ENCODE measurements around the gene SNX24.

The SNX24 gene

DNA sequence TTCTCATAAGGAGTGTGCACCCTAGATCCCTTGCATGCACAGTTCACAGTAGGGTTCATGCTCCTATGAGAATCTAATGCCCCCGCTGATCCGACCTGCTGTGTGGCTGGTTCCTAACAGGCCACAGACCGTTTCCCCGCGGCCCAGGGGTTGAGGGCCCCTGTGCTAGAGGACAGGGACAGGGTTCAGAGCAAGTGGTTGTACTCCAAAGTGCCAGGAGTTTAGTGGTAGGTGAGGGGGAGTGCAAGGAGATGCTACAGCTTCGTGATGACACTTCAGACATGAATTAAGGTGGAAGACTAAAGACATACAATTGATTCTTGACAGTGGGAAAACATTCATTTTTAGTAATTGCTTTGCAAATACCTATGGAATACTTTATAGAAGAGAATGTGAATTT lies 40.5 kb downstream of the SNX24 start:
- WGBS (ENCODE audit: insufficient coverage, insufficient read length) = no CpG with 5 or more reads among the region's 6 CpGs
- no peak for DNase-seq (ENCODE audit: low read depth, low spot score)
- Histone ChIP-seq H3K36me3 (ENCODE audit: control insufficient read depth, insufficient read depth, low read length) (no peaks in the 10 kb centered on the region), H3K4me3 (ENCODE audit: low read length) (no peak overlapping the region), H3K9me3 (ENCODE audit: control insufficient read depth, insufficient read depth, low read length) (no peaks in the 10 kb centered on the region), H3K4me1 (ENCODE audit: control insufficient read depth, insufficient read depth, low read length) (peaks cover 2% of the 10 kb centered on the region), H3K27me3 (ENCODE audit: control insufficient read depth, insufficient read depth, low read length) (no peaks in the 10 kb centered on the region), H3K27ac (ENCODE audit: low read length) (no peak overlapping the region)

DNA sequence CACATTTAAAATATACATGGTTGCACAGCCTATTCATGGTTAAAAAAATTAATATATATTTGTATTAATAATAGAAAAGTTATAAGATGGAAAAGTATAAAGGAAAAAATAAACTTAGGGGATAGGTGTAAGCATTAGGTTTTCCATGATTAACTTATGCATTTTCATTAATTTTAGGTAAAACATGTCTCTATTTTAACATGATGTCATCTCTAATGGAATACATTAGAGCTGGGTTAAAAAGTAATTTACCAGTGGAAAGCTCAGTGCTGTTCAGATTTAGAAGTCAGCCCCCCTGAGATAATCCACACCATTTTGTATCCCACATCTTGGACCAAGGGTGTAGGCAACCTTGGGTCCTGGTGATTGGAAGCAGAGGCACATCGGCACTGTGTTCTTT lies 49.7 kb downstream of the SNX24 start:
- no peak overlapping the region for H3K27ac ChIP-seq (ENCODE audit: low read length)
- WGBS (ENCODE audit: insufficient coverage, insufficient read length) = no CpG with 5 or more reads among the region's 1 CpG
- DNase-seq (ENCODE audit: low read depth, low spot score) = no peak

DNA sequence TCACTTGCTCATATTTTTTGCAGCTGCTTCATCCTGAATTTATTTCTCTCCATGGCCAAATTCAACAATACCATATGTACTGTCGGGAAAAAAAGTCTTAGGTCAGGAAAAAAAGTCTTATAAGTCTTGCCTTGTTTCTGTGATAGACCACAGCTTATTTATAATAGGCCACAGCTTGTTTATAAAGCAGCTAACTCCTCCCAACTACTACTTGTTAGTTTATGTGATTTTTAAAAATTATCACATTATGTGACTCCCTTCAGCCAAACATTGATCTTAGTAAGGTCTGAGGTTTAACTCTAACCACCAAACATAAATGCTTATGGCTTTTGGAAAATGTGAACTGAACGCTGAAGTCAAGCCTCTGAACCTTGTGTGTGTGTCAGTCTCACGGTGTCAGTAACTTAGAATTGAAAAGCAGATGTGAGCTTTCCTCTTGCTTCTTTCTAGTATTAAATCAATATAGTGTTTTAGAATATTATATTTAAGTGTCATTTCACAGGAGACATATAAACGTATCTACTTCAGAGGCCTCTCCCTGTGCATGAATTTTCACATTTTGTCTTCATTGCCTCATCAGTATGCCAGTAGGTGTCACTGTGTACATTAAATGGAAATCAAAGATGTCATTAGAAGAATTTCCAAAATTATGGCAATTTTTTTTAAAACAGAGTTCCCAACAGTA lies 51.3 kb downstream of the SNX24 start:
- Histone ChIP-seq H3K4me3 (ENCODE audit: low read length) (no peak overlapping the region), H3K4me1 (ENCODE audit: control insufficient read depth, insufficient read depth, low read length) (no peaks in the 10 kb centered on the region), H3K36me3 (ENCODE audit: control insufficient read depth, insufficient read depth, low read length) (no peaks in the 10 kb centered on the region), H3K27ac (ENCODE audit: low read length) (no peak overlapping the region), H3K27me3 (ENCODE audit: control insufficient read depth, insufficient read depth, low read length) (no peaks in the 10 kb centered on the region), H3K9me3 (ENCODE audit: control insufficient read depth, insufficient read depth, low read length) (no peaks in the 10 kb centered on the region)
- no peak for DNase-seq (ENCODE audit: low read depth, low spot score)
- WGBS (ENCODE audit: insufficient coverage, insufficient read length) = no CpG with 5 or more reads among the region's 4 CpGs

More for the DNA sequence above, 49.7 kb downstream of the SNX24 start:
- Histone ChIP-seq H3K4me1 (ENCODE audit: control insufficient read depth, insufficient read depth, low read length) (no peaks in the 10 kb centered on the region), H3K36me3 (ENCODE audit: control insufficient read depth, insufficient read depth, low read length) (no peaks in the 10 kb centered on the region), H3K4me3 (ENCODE audit: low read length) (no peak overlapping the region), H3K9me3 (ENCODE audit: control insufficient read depth, insufficient read depth, low read length) (no peaks in the 10 kb centered on the region), H3K27me3 (ENCODE audit: control insufficient read depth, insufficient read depth, low read length) (no peaks in the 10 kb centered on the region)

- Histone ChIP-seq H3K27me3 (ENCODE audit: control insufficient read depth, insufficient read depth, low read length) (no peaks in the 10 kb centered on the region), H3K36me3 (ENCODE audit: control insufficient read depth, insufficient read depth, low read length) (no peaks in the 10 kb centered on the region), H3K9me3 (ENCODE audit: control insufficient read depth, insufficient read depth, low read length) (no peaks in the 10 kb centered on the region), H3K27ac (ENCODE audit: low read length) (no peak overlapping the region), H3K4me1 (ENCODE audit: control insufficient read depth, insufficient read depth, low read length) (no peaks in the 10 kb centered on the region), H3K4me3 (ENCODE audit: low read length) (no peak overlapping the region)
- DNase-seq (ENCODE audit: low read depth, low spot score) = no peak
These were observed 51.8 kb downstream of the SNX24 start for GRCh38 chr5:122897283-122897602.

- no CpG with 5 or more reads among the region's 2 CpGs for WGBS (ENCODE audit: insufficient coverage, insufficient read length)
These were observed 55.9 kb downstream of the SNX24 start for GRCh38 chr5:122901346-122901745.

GRCh38 chr5:122902263-122902662 lies 56.9 kb downstream of the SNX24 start:
- Histone ChIP-seq H3K27me3 (ENCODE audit: control insufficient read depth, insufficient read depth, low read length) (no peaks in the 10 kb centered on the region), H3K36me3 (ENCODE audit: control insufficient read depth, insufficient read depth, low read length) (no peaks in the 10 kb centered on the region), H3K9me3 (ENCODE audit: control insufficient read depth, insufficient read depth, low read length) (no peaks in the 10 kb centered on the region), H3K27ac (ENCODE audit: low read length) (no peak overlapping the region), H3K4me3 (ENCODE audit: low read length) (no peak overlapping the region), H3K4me1 (ENCODE audit: control insufficient read depth, insufficient read depth, low read length) (no peaks in the 10 kb centered on the region)
- no CpG with 5 or more reads among the region's 1 CpG for WGBS (ENCODE audit: insufficient coverage, insufficient read length)
- no peak for DNase-seq (ENCODE audit: low read depth, low spot score)

More at GRCh38 chr5:122901346-122901745, 55.9 kb downstream of the SNX24 start:
- Histone ChIP-seq H3K27ac (ENCODE audit: low read length) (no peak overlapping the region), H3K36me3 (ENCODE audit: control insufficient read depth, insufficient read depth, low read length) (no peaks in the 10 kb centered on the region), H3K27me3 (ENCODE audit: control insufficient read depth, insufficient read depth, low read length) (no peaks in the 10 kb centered on the region), H3K4me1 (ENCODE audit: control insufficient read depth, insufficient read depth, low read length) (no peaks in the 10 kb centered on the region), H3K4me3 (ENCODE audit: low read length) (no peak overlapping the region), H3K9me3 (ENCODE audit: control insufficient read depth, insufficient read depth, low read length) (no peaks in the 10 kb centered on the region)
- no peak for DNase-seq (ENCODE audit: low read depth, low spot score)

DNA sequence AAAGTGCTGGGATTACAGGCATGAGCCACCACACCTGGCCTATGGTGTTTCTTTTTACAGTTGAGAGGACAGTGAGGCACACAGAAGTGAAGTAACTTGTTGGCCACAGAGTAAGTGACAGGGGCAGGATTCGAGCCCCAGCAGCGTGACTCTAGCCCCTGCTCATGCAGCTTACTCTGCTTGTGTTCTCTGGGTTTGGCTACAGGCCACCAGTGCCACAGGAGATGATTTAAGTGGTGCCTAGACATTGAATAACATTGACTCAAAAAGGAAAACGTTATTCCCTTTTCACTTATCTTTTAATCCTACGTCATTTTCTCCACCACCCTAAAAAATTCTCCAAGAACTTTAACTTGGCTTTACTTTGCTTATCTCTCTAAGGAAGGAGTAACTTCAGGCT lies 61.4 kb downstream of the SNX24 start:
- no peaks in the 10 kb centered on the region for H3K9me3 ChIP-seq (ENCODE audit: control insufficient read depth, insufficient read depth, low read length)
- H3K4me1 ChIP-seq (ENCODE audit: control insufficient read depth, insufficient read depth, low read length) = no peaks in the 10 kb centered on the region
- DNase-seq (ENCODE audit: low read depth, low spot score) = no peak
- no peak overlapping the region for H3K4me3 ChIP-seq (ENCODE audit: low read length)
- H3K27me3 ChIP-seq (ENCODE audit: control insufficient read depth, insufficient read depth, low read length) = no peaks in the 10 kb centered on the region
- H3K36me3 ChIP-seq (ENCODE audit: control insufficient read depth, insufficient read depth, low read length) = no peaks in the 10 kb centered on the region
- H3K27ac ChIP-seq (ENCODE audit: low read length) = no peak overlapping the region
- WGBS (ENCODE audit: insufficient coverage, insufficient read length) = 100% methylated on average over 2 of the region's 4 CpGs

- no CpG with 5 or more reads among the region's 3 CpGs for WGBS (ENCODE audit: insufficient coverage, insufficient read length)
- Histone ChIP-seq H3K9me3 (ENCODE audit: control insufficient read depth, insufficient read depth, low read length) (no peaks in the 10 kb centered on the region), H3K27me3 (ENCODE audit: control insufficient read depth, insufficient read depth, low read length) (no peaks in the 10 kb centered on the region), H3K4me3 (ENCODE audit: low read length) (no peak overlapping the region), H3K27ac (ENCODE audit: low read length) (no peak overlapping the region), H3K36me3 (ENCODE audit: control insufficient read depth, insufficient read depth, low read length) (no peaks in the 10 kb centered on the region), H3K4me1 (ENCODE audit: control insufficient read depth, insufficient read depth, low read length) (no peaks in the 10 kb centered on the region)
- no peak for DNase-seq (ENCODE audit: low read depth, low spot score)
These were observed 61.9 kb downstream of the SNX24 start for GRCh38 chr5:122907276-122907675.

- Histone ChIP-seq H3K9me3 (ENCODE audit: control insufficient read depth, insufficient read depth, low read length) (no peaks in the 10 kb centered on the region), H3K4me3 (ENCODE audit: low read length) (no peak overlapping the region), H3K36me3 (ENCODE audit: control insufficient read depth, insufficient read depth, low read length) (no peaks in the 10 kb centered on the region), H3K4me1 (ENCODE audit: control insufficient read depth, insufficient read depth, low read length) (no peaks in the 10 kb centered on the region), H3K27ac (ENCODE audit: low read length) (no peak overlapping the region), H3K27me3 (ENCODE audit: control insufficient read depth, insufficient read depth, low read length) (no peaks in the 10 kb centered on the region)
- DNase-seq (ENCODE audit: low read depth, low spot score) = no peak
- WGBS (ENCODE audit: insufficient coverage, insufficient read length) = no CpG with 5 or more reads among the region's 6 CpGs
These were observed 62.7 kb downstream of the SNX24 start for GRCh38 chr5:122908108-122908507.

- no peaks in the 10 kb centered on the region for H3K27me3 ChIP-seq (ENCODE audit: control insufficient read depth, insufficient read depth, low read length)
- no peaks in the 10 kb centered on the region for H3K9me3 ChIP-seq (ENCODE audit: control insufficient read depth, insufficient read depth, low read length)
- H3K27ac ChIP-seq (ENCODE audit: low read length) = no peak overlapping the region
- no peaks in the 10 kb centered on the region for H3K36me3 ChIP-seq (ENCODE audit: control insufficient read depth, insufficient read depth, low read length)
- DNase-seq (ENCODE audit: low read depth, low spot score) = no peak
- H3K4me3 ChIP-seq (ENCODE audit: low read length) = no peak overlapping the region
- H3K4me1 ChIP-seq (ENCODE audit: control insufficient read depth, insufficient read depth, low read length) = no peaks in the 10 kb centered on the region
- WGBS (ENCODE audit: insufficient coverage, insufficient read length) = no CpG with 5 or more reads among the region's 6 CpGs
These were observed 63.2 kb downstream of the SNX24 start for GRCh38 chr5:122908662-122909061.

DNA sequence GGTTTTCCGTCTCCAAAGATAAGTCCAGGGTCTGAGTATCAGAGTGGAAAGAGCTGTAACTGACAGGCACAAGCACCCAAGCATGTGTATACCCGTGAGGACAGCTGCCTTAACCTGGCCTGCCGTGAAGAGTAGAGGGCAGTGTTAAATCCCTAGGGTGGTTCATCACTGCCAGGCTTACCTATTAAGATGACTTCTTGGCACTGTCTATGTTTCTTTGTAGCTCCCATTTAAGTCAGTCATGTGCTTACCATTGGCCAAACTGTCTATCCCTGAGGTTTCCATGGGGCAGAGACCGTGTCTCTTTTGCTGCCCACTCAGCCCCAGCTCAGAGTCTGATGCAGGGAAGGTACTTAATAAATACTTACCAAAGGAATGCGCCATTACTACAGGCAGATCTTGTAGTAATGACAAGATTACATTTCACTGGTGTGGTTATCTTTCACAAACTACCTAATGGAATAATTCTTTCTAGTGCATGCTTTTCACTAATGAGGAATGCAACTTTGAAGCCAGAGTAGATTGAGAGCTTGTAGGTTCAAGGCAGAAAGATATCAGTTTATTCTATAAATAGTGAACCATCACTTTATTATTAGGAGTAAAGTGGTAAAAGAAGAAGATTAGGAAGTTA lies 64.2 kb downstream of the SNX24 start:
- no peak for DNase-seq (ENCODE audit: low read depth, low spot score)
- no CpG with 5 or more reads among the region's 5 CpGs for WGBS (ENCODE audit: insufficient coverage, insufficient read length)
- Histone ChIP-seq H3K27ac (ENCODE audit: low read length) (no peak overlapping the region), H3K4me3 (ENCODE audit: low read length) (no peak overlapping the region), H3K27me3 (ENCODE audit: control insufficient read depth, insufficient read depth, low read length) (no peaks in the 10 kb centered on the region), H3K36me3 (ENCODE audit: control insufficient read depth, insufficient read depth, low read length) (no peaks in the 10 kb centered on the region), H3K9me3 (ENCODE audit: control insufficient read depth, insufficient read depth, low read length) (no peaks in the 10 kb centered on the region), H3K4me1 (ENCODE audit: control insufficient read depth, insufficient read depth, low read length) (no peaks in the 10 kb centered on the region)

Data from iPS DF 6.9 (cell line).